ENCODE measurements around the gene CAND1. TPM values are rescaled to one million over a fixed set of nuclear protein-coding genes. Genes with fewer than 3 reads are reported as not detected.

Gene CAND1
- total and polyA plus RNA-seq, 2 of the 8 experiments (the other 6 are each of a cell fraction or from before 2014, with no cell fraction given), result 39.4 to 271 TPM

DNA sequence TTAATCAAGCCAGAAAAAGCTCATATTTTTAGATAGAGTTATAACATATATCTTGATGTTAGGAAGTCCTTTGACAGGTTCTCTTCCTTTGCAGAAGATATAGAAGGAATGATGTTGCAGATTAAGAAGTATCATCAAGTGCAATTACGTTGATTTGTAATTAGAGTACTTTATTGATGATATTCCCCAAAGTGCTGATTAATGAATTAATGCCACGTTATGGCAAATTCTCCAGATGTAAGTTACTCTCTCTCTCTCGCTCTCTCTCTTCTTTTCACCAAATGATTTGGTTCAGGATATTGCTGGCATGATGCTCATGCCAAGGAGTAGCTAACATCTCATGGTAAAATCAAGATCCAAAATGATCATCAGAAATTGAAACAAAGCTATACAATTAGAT lies 18.1 kb upstream of the CAND1 start:
- H2AFZ ChIP-seq (ENCODE audit: low read length), result no peak overlapping the region
- H3K4me3 ChIP-seq (ENCODE audit: extremely low read depth in 1 of 4, insufficient read depth in 2 of 4, low read depth in 3 of 4, low read length in 4 of 4), result no peak overlapping the region
- FAIRE-seq (no peak), DNase-seq (ENCODE audit: low read depth in 1 of 2, low spot score in 2 of 2) (no peak)
- 78% methylated on average over 3 of the region's 3 CpGs; no CpG with 5 or more reads in 1 of the 2 experiments for WGBS, 2 experiments (ENCODE audit: extremely low coverage in 1 of 2, insufficient coverage in 1 of 2, insufficient read length in 1 of 2, insufficient replicate concordance in 2 of 2, low coverage in 1 of 2, low lambda C conversion rate in 2 of 2, missing lambda C conversion rate in 1 of 2)
- no peaks in the 10 kb centered on the region for H3K36me3 ChIP-seq (ENCODE audit: control insufficient read depth in 2 of 4, insufficient read depth in 4 of 4, low read length in 3 of 4)
- H2BK120ac ChIP-seq (replicated peaks; ENCODE audit: low read depth, low read length), result no peak overlapping the region
- H3K79me1 ChIP-seq (ENCODE audit: low read depth, low read length), result no peaks in the 10 kb centered on the region
- H4K91ac ChIP-seq (replicated peaks; ENCODE audit: insufficient read length, low read length), result no peak overlapping the region
- H2AK5ac ChIP-seq (ENCODE audit: low read depth, low read length), result no peak overlapping the region
- no peaks in the 10 kb centered on the region for H3K4me1 ChIP-seq (replicated peaks in 1 of 4; ENCODE audit: control insufficient read depth in 3 of 4, insufficient read depth in 4 of 4, low read length in 3 of 4)
- H3K79me2 ChIP-seq (ENCODE audit: control insufficient read depth in 1 of 2, insufficient read depth in 2 of 2, low read length in 2 of 2), result no peaks in the 10 kb centered on the region
- no peak overlapping the region for H4K5ac ChIP-seq (ENCODE audit: insufficient read length, low read depth, low read length)
- no peak overlapping the region for H3K56ac ChIP-seq (replicated peaks; ENCODE audit: insufficient read length, low read depth, low read length)
- no peak overlapping the region for H3K4me2 ChIP-seq (ENCODE audit: insufficient read depth in 1 of 2, low read depth in 2 of 2, low read length in 2 of 2)
- H2BK15ac ChIP-seq (ENCODE audit: low read length), result no peak overlapping the region
- ChIA-PET CTCF (ENCODE audit: partially characterized antibody) (interaction anchor here (1.1 kb wide), 1 partner anchor 11 kb away, joined by 3 read pairs; no protein-coding TSS in a partner anchor), POLR2A (ENCODE audit: partially characterized antibody) (interaction anchor here (1.2 to 1.3 kb wide), 2 partner anchors 18 kb away, joined by 5 to 7 read pairs; partner anchors contain the start of gene CAND1)
- H2BK5ac ChIP-seq (ENCODE audit: low read depth, low read length), result no peak overlapping the region
- H3K27ac ChIP-seq (ENCODE audit: low read depth, low read length), result no peak overlapping the region
- H4K20me1 ChIP-seq (replicated peaks in 1 of 2; ENCODE audit: control insufficient read depth in 1 of 2, insufficient read depth in 2 of 2, low read length in 2 of 2), result no peaks in the 10 kb centered on the region
- H2BK12ac ChIP-seq (ENCODE audit: low read depth, low read length), result no peak overlapping the region
- H3K23me2 ChIP-seq (ENCODE audit: low read depth, low read length), result no peaks in the 10 kb centered on the region
- no peaks in the 10 kb centered on the region for H3K27me3 ChIP-seq (replicated peaks in 1 of 4; ENCODE audit: control insufficient read depth in 3 of 4, extremely low read depth in 1 of 4, insufficient read depth in 3 of 4, low read length in 3 of 4)
- no peak overlapping the region for H3K9ac ChIP-seq (replicated peaks in 1 of 4; ENCODE audit: extremely low read depth in 1 of 4, low read depth in 3 of 4, low read length in 3 of 4)
- no peak overlapping the region for H3K18ac ChIP-seq (ENCODE audit: extremely low read depth, low read length)
- H2BK20ac ChIP-seq (ENCODE audit: low read length), result no peak overlapping the region
- H3K14ac ChIP-seq (ENCODE audit: insufficient read length), result no peak overlapping the region
- H3K23ac ChIP-seq (ENCODE audit: insufficient read length), result no peak overlapping the region
- H3K4ac ChIP-seq (replicated peaks; ENCODE audit: insufficient read length, low read depth, low read length), result no peak overlapping the region
- no peaks in the 10 kb centered on the region for H3K9me3 ChIP-seq (ENCODE audit: insufficient read depth in 2 of 2, low read depth in 1 of 2, low read length in 1 of 2)
- H4K8ac ChIP-seq (ENCODE audit: extremely low read depth, insufficient read depth, low read length), result no peak overlapping the region
- no peak for TF ChIP-seq JUND (IDR thresholded peaks at IDR 0.05; ENCODE audit: low read length)
- no peak for TF ChIP-seq NANOG (IDR thresholded peaks at IDR 0.05; ENCODE audit: insufficient read depth, low read depth, low read length, poor library complexity, severe bottlenecking)
- TF ChIP-seq CBX8 (IDR thresholded peaks at IDR 0.05; ENCODE audit: borderline replicate concordance, low read depth, low read length), result no peak
- TF ChIP-seq, protein P1, sequence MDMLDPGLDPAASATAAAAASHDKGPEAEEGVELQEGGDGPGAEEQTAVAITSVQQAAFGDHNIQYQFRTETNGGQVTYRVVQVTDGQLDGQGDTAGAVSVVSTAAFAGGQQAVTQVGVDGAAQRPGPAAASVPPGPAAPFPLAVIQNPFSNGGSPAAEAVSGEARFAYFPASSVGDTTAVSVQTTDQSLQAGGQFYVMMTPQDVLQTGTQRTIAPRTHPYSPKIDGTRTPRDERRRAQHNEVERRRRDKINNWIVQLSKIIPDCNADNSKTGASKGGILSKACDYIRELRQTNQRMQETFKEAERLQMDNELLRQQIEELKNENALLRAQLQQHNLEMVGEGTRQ (IDR thresholded peaks at IDR 0.05; ENCODE audit: low read length), result no peak
- no peak for TF ChIP-seq BRCA1 (IDR thresholded peaks at IDR 0.05; ENCODE audit: low read depth, low read length)
- no peak for TF ChIP-seq TAF7 (optimal IDR thresholded peaks at IDR 0.05; ENCODE audit: borderline replicate concordance, low read depth, low read length)
